ENCODE results near the gene KLF15. TPM values are rescaled to one million over a fixed set of nuclear protein-coding genes. Genes with fewer than 3 reads are reported as not detected.

KLF15 gene
- total RNA-seq, result 1.2 and 1.8 TPM in 2 replicates

GRCh38 chr3:126357295-126358037, at the start of gene KLF15:
Gene KLF15, minus strand, starts transcription at chr3:126357408. Its CDS starts 4,486 bp downstream, at chr3:126352922.

GRCh38 chr3:126394179-126394976, 37.2 kb upstream of the KLF15 start, which contains the start of gene CFAP100:
Gene CFAP100, plus strand, starts transcription at chr3:126394909. Its CDS starts 1,092 bp downstream, at chr3:126396001.

Other genes with a start within 250 kb of the KLF15 start
- not detected in 2 replicates for gene ALDH1L1, start 176.8 kb downstream of the KLF15 start, total RNA-seq
- not detected in 2 replicates for gene CFAP100, start 37.5 kb upstream of the KLF15 start, total RNA-seq
- gene ZXDC, start 118.5 kb upstream of the KLF15 start, total RNA-seq, result 20.5 and 23.1 TPM in 2 replicates
- gene UROC1, start 160.4 kb upstream of the KLF15 start, total RNA-seq, result not detected in 2 replicates
- gene CHST13, start 166.7 kb upstream of the KLF15 start, total RNA-seq, result not detected in 2 replicates
- gene C3orf22, start 201.5 kb upstream of the KLF15 start, total RNA-seq, result not detected in 2 replicates